ENCODE measurements around the gene NT5M. TPM values are rescaled to one million over a fixed set of nuclear protein-coding genes. Genes with fewer than 3 reads are reported as not detected.
A peak's percentile ranks its signal among the peaks of the same experiment; 100 is the strongest.

The NT5M gene
- polyA plus RNA-seq, 6 donors from 2014 or later, result 0.19 to 3.2 (median 0.61) TPM; not detected in 1

DNA sequence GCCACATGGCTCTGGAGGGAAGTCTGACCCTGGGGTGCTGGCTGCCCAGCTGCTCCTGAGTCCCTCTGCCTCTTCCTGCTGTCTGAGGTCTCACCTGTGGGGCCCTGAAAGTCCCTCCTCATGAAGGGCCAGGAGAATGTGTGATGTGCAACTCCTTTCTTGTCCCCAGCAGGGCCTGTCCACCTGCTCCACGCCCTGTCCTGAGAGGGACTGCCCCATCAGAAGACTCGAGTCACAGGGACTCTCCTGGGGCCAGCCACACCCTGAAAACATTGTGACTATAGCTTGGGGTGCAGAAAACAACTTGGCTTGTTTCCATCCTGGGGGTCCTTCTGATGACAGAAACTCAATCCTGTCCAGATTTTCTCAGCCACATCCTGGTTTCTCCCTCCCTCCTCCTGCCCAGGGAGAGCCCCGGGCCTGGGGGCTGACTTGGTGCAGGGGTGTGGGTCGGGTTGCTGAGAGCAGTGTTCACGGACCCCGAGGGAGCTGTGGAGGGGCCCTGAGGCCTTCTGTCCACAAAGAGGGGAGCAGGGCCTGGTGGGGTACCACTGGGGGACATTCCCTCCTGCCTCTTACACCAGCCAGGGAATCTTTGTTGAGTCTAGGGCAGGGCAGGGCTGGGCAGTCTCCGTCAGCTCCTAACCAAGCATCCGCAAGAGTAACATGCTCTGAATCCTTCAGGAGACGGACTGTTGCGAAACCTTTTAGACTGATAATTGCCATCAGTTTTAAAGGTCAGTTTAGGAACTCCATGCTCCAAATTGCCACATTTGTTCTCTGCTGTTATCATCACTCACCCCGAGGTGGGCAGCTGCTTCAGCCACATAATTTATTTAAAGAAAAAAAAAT is 45.9 kb downstream of the NT5M start:
- Mint-ChIP-seq H3K4me1 (peaks cover 0 to 3% (median 0%) of the 10 kb centered on the region in 3 donors), H3K27ac (no peak overlapping the region), H3K36me3 (no peaks in the 10 kb centered on the region), H3K9me3 (no peaks in the 10 kb centered on the region), H3K4me3 (no peak overlapping the region), H3K27me3 (no peaks in the 10 kb centered on the region)
- no peak for DNase-seq
- no peak for ATAC-seq (ENCODE audit: low read depth in 2 of 2)

DNA sequence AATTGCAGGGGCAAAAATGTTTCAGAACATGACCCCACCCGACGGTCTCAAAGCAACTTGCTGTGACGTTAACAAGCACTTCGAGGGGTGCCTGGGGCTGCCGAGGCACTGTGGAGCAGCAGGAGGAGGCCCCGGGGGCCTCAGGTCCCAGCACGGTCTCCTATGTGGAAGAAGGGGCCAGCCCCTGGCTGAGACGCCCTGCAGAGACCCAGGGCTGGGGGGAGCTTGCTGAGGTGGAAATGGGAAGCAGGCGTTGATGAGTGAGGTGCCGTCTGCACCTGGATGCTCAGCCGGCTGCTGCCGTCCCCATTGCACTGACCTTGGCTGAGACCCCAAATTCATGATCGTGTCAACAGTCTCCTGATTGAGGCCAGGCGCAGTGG is 46.5 kb downstream of the NT5M start:
- peaks cover 0 to 5% (median 2%) of the 10 kb centered on the region in 3 donors for H3K4me1 Mint-ChIP-seq
- H3K36me3 Mint-ChIP-seq, result no peaks in the 10 kb centered on the region
- no peaks in the 10 kb centered on the region for H3K9me3 Mint-ChIP-seq
- H3K4me3 Mint-ChIP-seq, result no peak overlapping the region
- ATAC-seq (ENCODE audit: low read depth in 2 of 2), result no peak
- H3K27ac Mint-ChIP-seq, result no peak overlapping the region
- no peaks in the 10 kb centered on the region for H3K27me3 Mint-ChIP-seq
- DNase-seq, result no peak

DNA sequence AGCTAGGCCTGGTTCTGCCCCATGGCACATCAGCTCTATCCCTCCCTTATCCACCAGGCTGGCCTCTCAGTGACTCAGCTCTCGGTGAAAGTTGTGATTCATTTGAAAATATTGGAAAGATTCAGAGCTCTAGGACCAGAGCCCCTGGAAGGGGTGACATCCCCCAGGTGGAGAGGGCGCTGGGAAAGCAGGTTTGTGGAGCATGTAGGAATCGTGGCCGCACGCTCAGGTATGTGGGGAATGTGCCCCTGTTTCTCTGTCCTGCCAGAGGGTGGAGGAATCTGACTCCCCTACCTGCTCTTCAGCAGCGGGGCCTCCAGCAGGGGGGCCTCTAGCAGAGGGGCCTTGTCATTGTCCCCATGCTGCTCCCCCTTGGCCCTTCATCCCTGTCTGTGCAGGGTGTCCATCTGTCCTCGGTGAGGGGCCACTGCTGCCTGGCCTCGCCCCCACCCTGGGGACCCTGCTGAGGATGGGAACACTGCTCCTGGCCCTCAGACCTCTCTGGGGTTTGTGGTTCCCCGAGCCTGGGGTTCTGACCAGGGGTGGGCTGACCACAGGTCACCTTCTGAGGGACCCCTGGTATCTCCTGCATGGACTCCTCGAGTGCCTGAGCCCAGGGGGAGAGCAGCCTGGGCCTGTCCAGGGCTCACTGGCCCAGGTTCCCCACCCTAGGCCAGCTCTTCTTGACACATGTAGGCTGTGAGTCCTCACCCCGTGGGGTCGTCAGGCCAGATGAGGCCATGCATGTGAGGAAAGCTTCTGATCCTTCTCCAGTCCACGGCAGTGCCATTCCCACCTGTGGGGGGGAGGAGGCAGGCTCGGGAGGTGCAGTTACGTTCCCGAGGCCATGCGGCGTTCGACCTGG is 47.5 kb downstream of the NT5M start:
- Mint-ChIP-seq H3K4me3 (no peak overlapping the region), H3K36me3 (no peaks in the 10 kb centered on the region), H3K4me1 (peaks cover 3 to 7% (median 7%) of the 10 kb centered on the region in 3 donors), H3K9me3 (no peaks in the 10 kb centered on the region), H3K27me3 (no peaks in the 10 kb centered on the region), H3K27ac (no peak overlapping the region)
- ATAC-seq (ENCODE audit: low read depth in 2 of 2) (no peak), DNase-seq (no peak)

DNA sequence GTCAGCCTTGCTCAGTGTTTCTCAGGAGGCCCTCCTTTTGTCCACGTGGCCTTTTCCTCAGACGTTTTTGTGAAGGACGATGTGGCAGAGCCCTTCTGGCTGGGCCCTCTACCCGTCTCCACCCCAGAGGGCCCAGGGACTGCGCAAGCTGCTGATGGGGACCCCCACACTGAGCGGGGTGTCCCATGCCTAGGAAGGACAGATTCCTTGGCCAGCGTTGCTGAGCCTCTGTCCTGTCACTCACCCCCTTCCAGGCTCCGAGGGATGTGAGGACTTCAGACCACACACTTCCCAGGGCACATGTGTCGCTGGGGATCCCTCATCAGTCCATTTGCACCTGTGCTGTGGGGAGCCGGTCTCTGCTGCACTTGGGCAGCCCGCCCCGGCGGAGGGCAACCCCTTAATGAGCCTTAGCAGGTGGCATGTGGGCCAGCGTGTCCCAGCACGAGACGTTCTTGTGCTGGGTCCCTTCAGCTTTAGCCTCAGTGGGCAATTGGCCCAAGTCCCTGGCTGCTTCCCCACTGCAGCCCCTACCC is 48.3 kb downstream of the NT5M start:
- Mint-ChIP-seq H3K36me3 (no peaks in the 10 kb centered on the region), H3K27ac (no peak overlapping the region), H3K9me3 (no peaks in the 10 kb centered on the region), H3K27me3 (no peaks in the 10 kb centered on the region), H3K4me3 (no peak overlapping the region), H3K4me1 (peaks cover 7% of the 10 kb centered on the region in 3 donors)
- no peak for ATAC-seq (ENCODE audit: low read depth in 2 of 2)
- no peak for DNase-seq

DNA sequence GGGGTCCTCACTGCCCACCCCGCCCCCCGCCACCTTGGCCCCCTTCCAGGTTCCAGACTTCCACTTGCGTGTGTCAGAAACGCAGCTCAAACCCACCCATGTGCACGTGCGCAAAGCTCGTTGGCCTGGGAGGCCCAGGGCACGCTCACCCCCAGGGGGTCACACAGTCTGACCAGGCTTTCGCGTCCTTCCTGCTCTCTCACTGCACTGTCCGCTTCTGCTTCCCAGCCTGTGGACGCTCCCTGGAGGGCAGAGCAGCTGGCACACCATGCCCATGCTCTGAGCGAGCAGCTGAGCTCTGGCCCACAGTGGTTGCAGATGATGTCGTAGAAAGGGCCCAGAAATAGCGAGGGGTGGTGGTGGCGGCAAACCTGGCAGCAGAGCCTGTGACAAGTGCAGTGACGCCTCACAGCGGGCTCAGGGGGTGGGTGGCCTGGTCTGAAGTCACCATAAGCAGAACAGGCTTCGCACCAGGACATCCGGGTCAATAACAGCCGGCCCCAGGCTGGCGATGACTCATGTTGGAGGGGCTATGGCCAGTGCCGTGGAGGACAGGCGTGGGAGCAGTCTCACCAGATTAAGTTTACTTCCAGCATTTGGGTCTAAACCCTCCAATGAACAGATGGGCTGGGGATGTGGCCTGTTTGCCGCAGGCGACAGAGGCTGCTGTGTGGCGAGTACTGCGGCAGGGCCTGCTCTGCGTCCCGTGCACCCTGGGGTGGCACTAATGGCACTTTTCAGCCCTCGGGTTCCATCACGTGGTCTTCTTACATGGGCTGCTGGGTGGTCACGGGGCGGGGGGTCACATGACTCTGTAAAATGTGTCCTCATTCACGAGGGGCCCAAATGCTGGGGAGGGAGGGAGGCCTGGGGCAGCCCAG is 49.0 kb downstream of the NT5M start:
- Mint-ChIP-seq H3K36me3 (no peaks in the 10 kb centered on the region), H3K4me1 (peaks cover 7% of the 10 kb centered on the region in 3 donors), H3K27ac (no peak overlapping the region), H3K27me3 (no peaks in the 10 kb centered on the region), H3K9me3 (no peaks in the 10 kb centered on the region), H3K4me3 (no peak overlapping the region)
- DNase-seq (no peak), ATAC-seq (ENCODE audit: low read depth in 2 of 2) (no peak)

GRCh38 chr17:17352836-17353624 is 49.9 kb downstream of the NT5M start:
- H3K27ac Mint-ChIP-seq, result no peak overlapping the region

DNA sequence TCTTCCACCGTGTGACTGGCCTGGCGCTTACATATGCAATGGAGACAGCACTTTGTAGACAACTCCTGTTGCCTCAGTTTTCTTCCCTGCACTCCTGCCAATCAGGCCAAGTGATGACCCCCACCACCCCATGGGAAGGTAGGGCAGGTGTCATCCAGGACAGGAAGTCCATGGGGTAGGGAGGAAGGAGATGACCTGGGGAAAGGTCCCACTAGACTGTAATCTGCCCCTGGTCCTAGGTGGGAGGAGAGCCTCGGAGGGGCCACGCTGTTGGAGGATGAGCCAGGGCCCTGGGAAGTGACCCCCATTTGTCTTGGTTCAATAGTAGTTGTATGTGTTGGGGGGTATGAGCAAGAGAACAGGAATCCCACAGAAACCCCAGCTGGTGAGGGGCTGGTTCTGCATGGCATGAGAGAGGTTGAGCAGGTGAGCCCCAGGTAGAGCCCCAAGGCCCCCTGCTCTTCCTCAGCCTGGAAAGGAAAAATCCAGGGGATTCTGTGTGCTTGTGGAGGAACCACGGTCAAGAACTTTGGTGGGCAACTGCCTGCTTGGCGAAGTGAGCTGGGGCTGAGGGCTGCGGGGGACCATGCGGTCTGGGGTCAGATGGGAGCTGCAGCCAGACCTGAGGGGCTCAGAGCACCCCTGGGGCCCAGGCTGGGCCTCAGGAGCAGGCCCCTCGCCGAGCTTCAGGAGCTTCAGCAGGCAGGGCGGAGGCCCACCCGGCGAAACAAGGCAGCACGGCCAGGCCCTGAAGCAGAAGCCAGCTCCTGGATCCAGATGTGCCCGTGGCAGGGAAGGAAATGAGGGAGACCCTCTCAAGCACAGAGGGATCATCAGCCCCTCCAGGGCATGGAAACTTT is 50.7 kb downstream of the NT5M start:
- no peaks in the 10 kb centered on the region for H3K27me3 Mint-ChIP-seq
- no peak overlapping the region for H3K27ac Mint-ChIP-seq
- H3K4me1 Mint-ChIP-seq, result peaks cover 7% of the 10 kb centered on the region in 3 donors
- no peaks in the 10 kb centered on the region for H3K36me3 Mint-ChIP-seq
- peak overlapping the region in 1 of 8 donors; percentile 24 for H3K4me3 Mint-ChIP-seq
- DNase-seq, result no peak
- no peak for ATAC-seq (ENCODE audit: low read depth in 2 of 2)
- H3K9me3 Mint-ChIP-seq, result peaks cover 0 to 4% (median 0%) of the 10 kb centered on the region in 7 donors

More at GRCh38 chr17:17352836-17353624, 49.9 kb downstream of the NT5M start:
- DNase-seq (no peak), ATAC-seq (ENCODE audit: low read depth in 2 of 2) (no peak)
- Mint-ChIP-seq H3K36me3 (no peaks in the 10 kb centered on the region), H3K9me3 (no peaks in the 10 kb centered on the region), H3K4me3 (no peak overlapping the region), H3K4me1 (peaks cover 7% of the 10 kb centered on the region in 3 donors), H3K27me3 (no peaks in the 10 kb centered on the region)

DNA sequence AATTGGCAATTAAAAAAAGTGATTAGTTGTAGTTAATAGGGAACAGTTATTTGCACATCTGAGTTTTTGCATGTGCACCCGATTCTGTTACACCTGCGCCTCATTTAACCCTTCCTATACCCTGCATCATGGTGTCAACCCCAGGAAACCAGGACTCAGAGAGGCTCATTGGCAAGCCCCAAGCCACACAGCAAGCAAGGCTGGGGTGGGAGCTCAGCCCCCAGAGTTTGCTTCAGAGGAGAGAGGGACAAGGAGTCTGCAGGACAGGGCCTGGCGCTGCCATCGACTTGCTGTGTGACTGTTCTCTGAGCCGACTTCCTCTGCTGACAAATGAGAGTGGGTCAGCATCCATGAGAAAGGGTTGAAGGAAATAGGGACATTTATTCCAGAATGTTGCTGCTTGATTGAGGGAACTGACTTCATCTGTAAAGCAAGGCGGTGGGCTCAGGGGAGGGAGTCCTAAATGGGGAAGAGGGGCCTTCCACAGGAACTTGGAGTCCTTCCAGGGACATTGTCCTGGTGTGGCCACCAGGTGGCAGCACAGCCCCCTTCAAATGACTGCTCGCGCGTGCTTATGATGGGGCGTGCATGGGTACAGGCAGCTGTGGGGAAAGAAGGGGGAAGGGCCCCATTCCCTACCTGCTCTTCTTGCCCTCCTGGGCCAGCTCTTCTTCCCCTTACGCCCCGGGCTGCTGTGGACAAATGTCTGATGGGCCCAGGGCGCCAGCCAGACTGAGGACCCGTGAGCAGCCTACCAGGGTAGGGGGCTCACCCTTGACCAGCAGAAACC is 51.6 kb downstream of the NT5M start:
- Mint-ChIP-seq H3K27me3 (no peaks in the 10 kb centered on the region), H3K4me3 (no peak overlapping the region), H3K9me3 (peaks cover 0 to 10% (median 3%) of the 10 kb centered on the region in 7 donors), H3K27ac (peak overlapping the region in 4 of 6 donors; percentile 8 to 74 (median 54)), H3K4me1 (peaks cover 7% of the 10 kb centered on the region in 3 donors), H3K36me3 (no peaks in the 10 kb centered on the region)
- DNase-seq (peak; percentile 74), ATAC-seq (ENCODE audit: low read depth in 2 of 2) (peak; percentile 81 to 86)

- Mint-ChIP-seq H3K27me3 (no peaks in the 10 kb centered on the region), H3K36me3 (no peaks in the 10 kb centered on the region), H3K4me3 (no peak overlapping the region), H3K27ac (no peak overlapping the region), H3K4me1 (peaks cover 7% of the 10 kb centered on the region in 3 donors), H3K9me3 (peaks cover 0 to 17% (median 8%) of the 10 kb centered on the region in 7 donors)
- ATAC-seq (ENCODE audit: low read depth in 2 of 2), result no peak
- DNase-seq, result no peak
Observed at GRCh38 chr17:17355426-17355825, 52.3 kb downstream of the NT5M start.

DNA sequence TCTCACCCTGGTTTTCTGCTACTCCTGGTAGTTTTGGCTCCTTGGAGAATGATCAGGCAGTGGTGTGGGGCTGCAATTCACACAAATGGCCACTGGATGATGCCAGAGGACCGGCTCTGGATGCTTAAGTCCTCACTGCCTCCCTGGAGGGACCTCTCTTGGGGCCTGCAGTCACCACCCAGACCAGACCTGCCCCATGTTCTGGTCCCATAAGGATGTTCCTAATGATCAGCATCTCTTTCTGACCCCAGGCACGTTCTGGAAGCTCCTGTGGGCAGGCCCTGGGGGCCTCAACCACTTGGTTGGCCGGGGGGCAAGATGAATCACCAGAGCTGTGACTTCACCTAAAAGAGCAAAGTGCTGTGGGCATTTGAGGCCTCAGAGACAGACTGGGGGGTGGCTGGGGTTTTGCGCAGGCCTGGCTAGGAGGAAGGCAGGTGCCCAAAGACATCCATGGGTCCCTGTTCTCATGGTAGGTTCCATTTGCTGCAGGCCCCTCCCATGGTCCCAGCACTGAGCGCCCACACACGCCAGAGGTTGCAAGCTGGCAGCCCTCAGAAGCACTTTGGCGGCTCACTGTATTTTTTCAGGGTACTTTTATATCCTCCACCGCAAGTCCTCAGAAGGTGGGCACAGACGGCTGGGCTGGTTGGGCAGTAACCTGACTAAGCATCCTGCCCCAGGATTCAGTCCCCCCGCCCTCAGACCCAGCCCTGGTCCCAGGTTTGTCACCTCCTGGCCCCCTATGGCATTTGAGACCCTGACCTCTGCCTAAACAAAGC is 53.2 kb downstream of the NT5M start:
- peak; percentile 57 to 74 for ATAC-seq (ENCODE audit: low read depth in 2 of 2)
- peaks cover 7% of the 10 kb centered on the region in 3 donors for H3K4me1 Mint-ChIP-seq
- H3K9me3 Mint-ChIP-seq, result peaks cover 0 to 21% (median 10%) of the 10 kb centered on the region in 7 donors
- H3K4me3 Mint-ChIP-seq, result no peak overlapping the region
- H3K27me3 Mint-ChIP-seq, result no peaks in the 10 kb centered on the region
- H3K27ac Mint-ChIP-seq, result no peak overlapping the region
- DNase-seq, result peak; percentile 56
- no peaks in the 10 kb centered on the region for H3K36me3 Mint-ChIP-seq
